Smooth muscle cell (in vitro differentiated cells): ENCODE measurements around the gene RNF220. TPM values are rescaled to one million over a fixed set of nuclear protein-coding genes. Genes with fewer than 3 reads are reported as not detected.

Source experiments
- DNase-seq: peaks from one replicate; lab custom pipeline; 2025; ENCODE audit not compliant: unreplicated experiment; lab: John Stamatoyannopoulos, UW
- H2AFZ ChIP-seq: fragments of 200-600 bp; sonication (generic); 2 replicates; pipeline ENCODE4 v1.6.0; 2016; ENCODE audit warnings: antibody characterized with exemption, low read depth, mild to moderate bottlenecking
- H3F3A ChIP-seq: fragments of 200-600 bp; sonication (generic); 2 replicates; pipeline ENCODE4 v1.6.0; 2017; ENCODE audit warnings: antibody characterized with exemption, low read depth
- H3K27ac ChIP-seq: fragments of 200-600 bp; sonication (generic); 2 replicates; pipeline ENCODE4 v1.5.1; 2016; ENCODE audit warnings: low read depth, mild to moderate bottlenecking
- H3K27me3 ChIP-seq: fragments of 200-600 bp; sonication (generic); 2 replicates; pipeline ENCODE4 v1.6.1; 2016; ENCODE audit warnings: low read depth, mild to moderate bottlenecking
- H3K36me3 ChIP-seq: fragments of 200-600 bp; sonication (generic); 2 replicates; pipeline ENCODE4 v1.5.1; 2016; ENCODE audit warnings: low read depth
- H3K4me1 ChIP-seq: fragments of 200-600 bp; sonication (generic); 2 replicates; pipeline ENCODE4 v1.5.1; 2016; ENCODE audit warnings: low read depth
- H3K4me2 ChIP-seq: fragments of 200-600 bp; sonication (generic); 2 replicates; pipeline ENCODE4 v1.6.0; 2016; ENCODE audit warnings: mild to moderate bottlenecking
- H3K4me3 ChIP-seq: fragments of 200-600 bp; sonication (generic); 2 replicates; pipeline ENCODE4 v1.5.1; 2016; ENCODE audit warnings: mild to moderate bottlenecking
- H3K79me2 ChIP-seq: fragments of 200-600 bp; sonication (generic); 2 replicates; pipeline ENCODE4 v1.6.0; 2016; ENCODE audit warnings: low read depth, mild to moderate bottlenecking
- H3K9ac ChIP-seq: fragments of 200-600 bp; sonication (generic); 2 replicates; pipeline ENCODE4 v1.6.0; 2016; ENCODE audit warnings: low read depth
- H3K9me3 ChIP-seq: fragments of 200-600 bp; sonication (generic); replicated peaks from 2 replicates; pipeline ENCODE4 v1.5.1; 2016; ENCODE audit warnings: low read depth
- H4K20me1 ChIP-seq: fragments of 200-600 bp; sonication (generic); 2 replicates; pipeline ENCODE4 v1.6.0; 2016; ENCODE audit warnings: low read depth
- WGBS: methylation state at CpG from one replicate; pipeline ENCODE4 v1.1.7; 2016; ENCODE audit warnings: low lambda C conversion rate; 5-methylcytosine and 5-hydroxymethylcytosine counted together
- microRNA-seq: library from miRNA; unstranded; fragments of <30 nt; microRNA quantifications from one replicate; pipeline ENCODE4, GENCODE V29; 2016; ENCODE audit warnings: borderline number of aligned reads
- polyA plus RNA-seq: library from polyadenylated mRNA; unstranded; fragments of >200 nt; fragmentation: Nextera tagmentation; extraction: Ambion mirVana; gene quantifications from 2 replicates; pipeline ENCODE4 v1.2.1, GENCODE V29; 2016
- small RNA-seq: library from RNA; depleted of rRNA; stranded (forward); fragments of <200 nt; gene quantifications from one replicate; pipeline ENCODE3, GENCODE V24; 2014
- total RNA-seq: library from RNA; depleted of rRNA; stranded (reverse); fragments of >200 nt; gene quantifications from 2 replicates; pipeline ENCODE4 v1.2.3, GENCODE V29; 2014
- TF ChIP-seq, protein P1 (sequence below): fragments of 200-600 bp; sonication (generic); IDR thresholded peaks from 2 replicates; pipeline ENCODE4 v1.5.1; 2017; ENCODE audit warnings: borderline replicate concordance, mild to moderate bottlenecking, antibody characterized with exemption; ENCODE audit not compliant: insufficient read depth, poor library complexity, severe bottlenecking

Gene RNF220
- total and polyA plus RNA-seq, 2 experiments from 2014 or later = 65.8 to 71.1 TPM

DNA sequence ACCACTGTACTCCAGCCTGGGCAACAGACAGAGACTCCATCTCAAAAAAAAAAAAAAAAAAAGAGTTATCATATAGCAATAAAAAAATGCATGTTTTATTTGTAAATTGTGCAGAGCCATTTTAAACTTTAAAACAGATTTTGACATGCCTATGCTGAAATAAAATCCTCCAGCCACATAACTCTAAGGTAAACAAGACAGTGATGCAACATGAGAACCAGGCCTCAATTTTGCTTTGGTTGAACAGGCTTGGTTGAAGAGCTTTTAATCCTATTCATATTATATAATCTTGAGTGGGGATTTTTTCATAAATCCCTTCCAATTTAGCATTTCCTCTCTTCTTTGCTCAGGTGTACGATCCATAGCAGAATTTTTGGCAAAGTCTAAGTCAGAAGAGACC is 295.5 kb downstream of the RNF220 start:
- Histone ChIP-seq H3K27ac (no peak overlapping the region), H3K9ac (no peak overlapping the region), H3F3A (no peaks in the 10 kb centered on the region), H3K4me3 (no peak overlapping the region), H2AFZ (no peak overlapping the region), H3K36me3 (no peaks in the 10 kb centered on the region), H3K4me1 (no peaks in the 10 kb centered on the region), H4K20me1 (no peaks in the 10 kb centered on the region), H3K79me2 (no peaks in the 10 kb centered on the region), H3K4me2 (no peak overlapping the region), H3K27me3 (no peaks in the 10 kb centered on the region), H3K9me3 (no peaks in the 10 kb centered on the region)
- TF ChIP-seq, protein P1, sequence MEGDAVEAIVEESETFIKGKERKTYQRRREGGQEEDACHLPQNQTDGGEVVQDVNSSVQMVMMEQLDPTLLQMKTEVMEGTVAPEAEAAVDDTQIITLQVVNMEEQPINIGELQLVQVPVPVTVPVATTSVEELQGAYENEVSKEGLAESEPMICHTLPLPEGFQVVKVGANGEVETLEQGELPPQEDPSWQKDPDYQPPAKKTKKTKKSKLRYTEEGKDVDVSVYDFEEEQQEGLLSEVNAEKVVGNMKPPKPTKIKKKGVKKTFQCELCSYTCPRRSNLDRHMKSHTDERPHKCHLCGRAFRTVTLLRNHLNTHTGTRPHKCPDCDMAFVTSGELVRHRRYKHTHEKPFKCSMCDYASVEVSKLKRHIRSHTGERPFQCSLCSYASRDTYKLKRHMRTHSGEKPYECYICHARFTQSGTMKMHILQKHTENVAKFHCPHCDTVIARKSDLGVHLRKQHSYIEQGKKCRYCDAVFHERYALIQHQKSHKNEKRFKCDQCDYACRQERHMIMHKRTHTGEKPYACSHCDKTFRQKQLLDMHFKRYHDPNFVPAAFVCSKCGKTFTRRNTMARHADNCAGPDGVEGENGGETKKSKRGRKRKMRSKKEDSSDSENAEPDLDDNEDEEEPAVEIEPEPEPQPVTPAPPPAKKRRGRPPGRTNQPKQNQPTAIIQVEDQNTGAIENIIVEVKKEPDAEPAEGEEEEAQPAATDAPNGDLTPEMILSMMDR = no peak
- 72% methylated on average over 1 of the region's 1 CpG for WGBS
- no peak for DNase-seq

GRCh38 chr1:44701141-44701573 is 296.1 kb downstream of the RNF220 start:
- Histone ChIP-seq H3K36me3 (no peaks in the 10 kb centered on the region), H3K4me2 (no peak overlapping the region), H3F3A (no peaks in the 10 kb centered on the region), H3K27ac (no peak overlapping the region), H2AFZ (no peak overlapping the region), H3K9me3 (no peaks in the 10 kb centered on the region), H3K27me3 (no peaks in the 10 kb centered on the region), H3K9ac (no peak overlapping the region), H4K20me1 (no peaks in the 10 kb centered on the region), H3K79me2 (no peaks in the 10 kb centered on the region), H3K4me1 (no peaks in the 10 kb centered on the region), H3K4me3 (no peak overlapping the region)
- TF ChIP-seq, protein P1 = no peak
- WGBS = 72% methylated on average over 7 of the region's 7 CpGs
- DNase-seq = no peak

Small RNA genes within 50 kb of the gene (microRNA-seq; reads per million reads assigned to microRNA genes)
- not detected for gene MIR5584

Small RNA genes within 50 kb of the gene (small RNA-seq; reads per million reads assigned to genes)
- gene MIR5584 = not detected
- not detected for gene RNU6-369P

Other genes starting within 250 kb of the RNF220 start
- gene DMAP1, start 191.8 kb upstream of the RNF220 start, total RNA-seq = 17.9 and 22.7 TPM in 2 replicates
- 34.8 and 45.0 TPM in 2 replicates for gene DMAP1, start 191.8 kb upstream of the RNF220 start, polyA plus RNA-seq
- gene ERI3, start 50.0 kb upstream of the RNF220 start, total RNA-seq = 55.4 and 91.2 TPM in 2 replicates
- gene ERI3, start 50.0 kb upstream of the RNF220 start, polyA plus RNA-seq = 98.2 and 112 TPM in 2 replicates